HL-60 (cell line): ENCODE results near the gene LZTFL1.

Source experiments
- DNase-seq, 2 experiments: peaks; one replicate each; pipeline ENCODE4 v3.0.0-alpha.2; 2010 to 2020; ENCODE audit warnings: low read depth in 1 of 2, low spot score in 1 of 2
- H3K27ac ChIP-seq: fragments of 250-450 bp; sonication (Bioruptor Pico); replicated peaks from 2 replicates; pipeline ENCODE4 v1.5.1; 2020; ENCODE audit warnings: mild to moderate bottlenecking, moderate library complexity
- H3K27me3 ChIP-seq: fragments of 250-450 bp; sonication (Bioruptor Pico); 2 replicates; pipeline ENCODE4 v1.5.1; 2021; ENCODE audit warnings: mild to moderate bottlenecking, moderate library complexity; ENCODE audit not compliant: insufficient read depth, poor library complexity, severe bottlenecking
- H3K4me3 ChIP-seq: replicated peaks from 2 replicates; pipeline ENCODE4 v1.5.1; 2011; ENCODE audit warnings: mild to moderate bottlenecking, control low read depth, low read length; ENCODE audit not compliant: insufficient read depth
- CTCF ChIP-seq: IDR thresholded peaks from one replicate; pipeline ENCODE4 v1.5.1; 2011; ENCODE audit warnings: low read length, control low read depth, inconsistent platforms; ENCODE audit not compliant: insufficient read depth
- GABPA ChIP-seq: IDR thresholded peaks from 2 replicates; pipeline ENCODE4 v1.6.1; 2012; ENCODE audit warnings: low read depth
- POLR2AphosphoS5 ChIP-seq: IDR thresholded peaks from 2 replicates; pipeline ENCODE4 v1.6.1; 2012; ENCODE audit warnings: low read depth
- REST ChIP-seq: IDR thresholded peaks from 2 replicates; pipeline ENCODE4 v1.6.1; 2012; ENCODE audit warnings: low read depth; ENCODE audit not compliant: insufficient replicate concordance
- SPI1 ChIP-seq: IDR thresholded peaks from 2 replicates; pipeline ENCODE4 v1.6.1; 2012; ENCODE audit warnings: low read depth, mild to moderate bottlenecking, borderline replicate concordance

The LZTFL1 gene

DNA sequence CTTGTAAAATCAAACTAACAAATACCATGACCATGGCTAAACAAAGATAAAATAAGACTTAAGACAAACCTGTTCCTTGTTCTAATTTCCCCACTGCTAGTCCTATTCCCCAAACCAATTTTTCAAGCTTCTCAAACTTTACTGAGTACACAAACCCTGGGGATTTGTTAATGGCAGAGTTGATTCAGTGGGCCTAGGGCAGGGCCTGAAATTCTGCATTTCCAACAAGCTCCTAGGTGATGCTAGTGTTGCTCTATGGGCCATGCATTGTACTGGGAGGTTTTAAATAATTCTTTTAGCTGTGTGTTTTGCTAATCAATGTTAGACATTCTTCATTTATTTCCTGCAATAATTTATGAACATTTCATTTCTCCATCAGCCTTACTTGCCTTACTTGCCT, 31.1 kb upstream of the LZTFL1 start:
- DNase-seq, result no peak
- Histone ChIP-seq H3K27ac (no peak overlapping the region), H3K27me3 (no peaks in the 10 kb centered on the region), H3K4me3 (no peak overlapping the region)
- no peak for TF ChIP-seq POLR2AphosphoS5
- TF ChIP-seq REST, result no peak
- TF ChIP-seq SPI1, result no peak
- no peak for TF ChIP-seq CTCF
- TF ChIP-seq GABPA, result no peak

DNA sequence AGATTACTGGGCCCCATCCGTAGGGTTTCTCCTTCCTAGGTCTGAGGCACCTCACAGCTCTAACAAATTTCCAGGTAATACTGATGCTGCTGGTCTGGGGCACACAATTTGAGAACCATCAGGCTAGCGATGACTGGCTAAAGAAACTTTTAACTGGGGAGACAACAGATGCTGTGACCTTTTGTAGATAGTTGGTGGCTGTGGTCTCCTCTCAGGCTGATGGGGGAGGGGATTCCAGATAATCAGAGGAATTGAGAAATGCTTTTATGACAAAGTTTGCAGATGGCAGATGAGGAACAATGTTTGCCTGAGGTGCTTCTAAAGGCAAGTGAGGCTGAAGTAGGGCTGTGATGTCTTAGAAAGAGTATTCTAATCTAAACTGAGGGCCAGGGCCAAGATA, 30.6 kb upstream of the LZTFL1 start:
- Histone ChIP-seq H3K4me3 (no peak overlapping the region), H3K27ac (no peak overlapping the region), H3K27me3 (no peaks in the 10 kb centered on the region)
- DNase-seq, result no peak
- TF ChIP-seq SPI1 (no peak), REST (no peak), GABPA (no peak), CTCF (no peak), POLR2AphosphoS5 (no peak)

DNA sequence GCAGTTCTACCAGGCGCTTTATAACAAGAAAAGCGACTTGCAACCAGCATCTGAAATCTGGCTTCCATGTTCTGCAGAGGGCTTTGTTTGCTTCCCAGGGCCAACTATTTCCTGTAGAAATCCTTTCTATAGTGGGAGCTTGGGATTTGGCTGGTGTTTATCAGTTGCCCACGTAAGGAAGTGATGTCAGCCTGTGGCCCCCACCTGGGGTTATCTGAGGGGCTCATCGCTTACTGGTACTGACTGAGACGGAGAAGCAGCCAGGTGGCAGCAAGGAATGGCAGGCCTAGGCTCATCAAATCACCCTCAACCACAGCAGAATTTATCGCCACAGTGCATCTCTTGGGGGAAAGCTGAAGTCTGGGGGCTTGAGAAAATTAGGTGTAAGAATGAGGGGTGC, 29.9 kb upstream of the LZTFL1 start:
- Histone ChIP-seq H3K27me3 (no peaks in the 10 kb centered on the region), H3K4me3 (no peak overlapping the region), H3K27ac (no peak overlapping the region)
- no peak for DNase-seq
- TF ChIP-seq CTCF (no peak), POLR2AphosphoS5 (no peak), SPI1 (no peak), GABPA (no peak)

- TF ChIP-seq CTCF (no peak), REST (no peak), GABPA (no peak), POLR2AphosphoS5 (no peak), SPI1 (no peak)
- Histone ChIP-seq H3K27me3 (no peaks in the 10 kb centered on the region), H3K4me3 (no peak overlapping the region), H3K27ac (no peak overlapping the region)
- no peak for DNase-seq
These were observed 28.2 kb upstream of the LZTFL1 start for GRCh38 chr3:45870099-45870498.
